GM21515 (cell line): ENCODE data around the gene F11.
"Not testable (repeated sequence)": the region's sequence is repeated elsewhere in the genome, so short reads cannot be mapped to it uniquely, and the experiment has no call there.

Experiments
- ATAC-seq: cut with Tn5 transposase; IDR thresholded peaks from one replicate; pipeline ENCODE4 v1.9.1; 2021; ENCODE audit not compliant: unreplicated experiment

The F11 gene

GRCh38 chr4:186249785-186250754 is 15.9 kb upstream of the F11 start:
- ATAC-seq: no peak

DNA sequence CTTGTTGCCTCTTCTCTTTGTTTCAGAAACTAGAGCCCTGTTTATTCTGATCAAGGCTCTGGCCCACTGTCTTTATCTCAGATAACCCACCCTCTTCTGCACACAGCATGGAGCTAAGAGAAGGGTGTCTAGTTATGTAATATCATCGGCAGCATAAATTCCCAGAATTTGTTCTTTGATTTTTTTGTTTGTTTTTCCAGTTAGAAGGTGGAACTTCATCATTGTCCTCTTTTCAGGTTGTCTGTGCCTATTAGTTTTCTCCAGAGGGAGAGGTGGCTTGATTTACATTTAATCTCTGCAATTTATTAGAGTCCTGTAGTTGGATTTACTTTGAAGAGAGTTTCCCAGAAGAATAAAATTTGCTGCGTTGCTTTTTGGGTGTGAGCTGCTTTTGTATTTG is 15.2 kb upstream of the F11 start:
- ATAC-seq: no peak

GRCh38 chr4:186255122-186255521 is 10.9 kb upstream of the F11 start:
- no peak for ATAC-seq

- ATAC-seq: no peak
These were observed 7.7 kb upstream of the F11 start for GRCh38 chr4:186258216-186258811.

GRCh38 chr4:186260117-186260503 is 5.9 kb upstream of the F11 start:
- ATAC-seq: no peak

GRCh38 chr4:186260504-186261448 is 5.2 kb upstream of the F11 start:
- ATAC-seq: no peak

DNA sequence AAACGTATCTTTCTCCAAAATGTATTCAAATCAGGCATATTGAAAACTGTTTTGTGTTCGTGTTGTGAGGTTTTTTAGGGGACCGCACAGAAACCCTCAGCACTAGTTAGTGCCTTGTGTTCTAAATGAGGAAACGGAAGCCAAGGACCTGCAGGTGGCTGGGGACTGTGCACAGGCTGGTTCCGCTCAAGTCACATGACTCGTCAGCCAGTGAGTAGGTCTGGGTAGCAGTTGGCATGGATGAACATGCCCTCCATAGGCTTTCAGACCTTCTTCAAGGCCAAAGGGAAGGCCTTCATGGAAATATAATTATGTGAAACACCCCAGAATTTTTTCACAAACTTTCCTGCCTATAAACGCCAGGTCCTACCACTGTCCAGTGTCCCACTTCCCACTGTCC is 1.3 kb upstream of the F11 start:
- ATAC-seq: no peak

- not testable (repeated sequence) for ATAC-seq
These were observed 739 bp upstream of the F11 start for GRCh38 chr4:186265250-186265649.

DNA sequence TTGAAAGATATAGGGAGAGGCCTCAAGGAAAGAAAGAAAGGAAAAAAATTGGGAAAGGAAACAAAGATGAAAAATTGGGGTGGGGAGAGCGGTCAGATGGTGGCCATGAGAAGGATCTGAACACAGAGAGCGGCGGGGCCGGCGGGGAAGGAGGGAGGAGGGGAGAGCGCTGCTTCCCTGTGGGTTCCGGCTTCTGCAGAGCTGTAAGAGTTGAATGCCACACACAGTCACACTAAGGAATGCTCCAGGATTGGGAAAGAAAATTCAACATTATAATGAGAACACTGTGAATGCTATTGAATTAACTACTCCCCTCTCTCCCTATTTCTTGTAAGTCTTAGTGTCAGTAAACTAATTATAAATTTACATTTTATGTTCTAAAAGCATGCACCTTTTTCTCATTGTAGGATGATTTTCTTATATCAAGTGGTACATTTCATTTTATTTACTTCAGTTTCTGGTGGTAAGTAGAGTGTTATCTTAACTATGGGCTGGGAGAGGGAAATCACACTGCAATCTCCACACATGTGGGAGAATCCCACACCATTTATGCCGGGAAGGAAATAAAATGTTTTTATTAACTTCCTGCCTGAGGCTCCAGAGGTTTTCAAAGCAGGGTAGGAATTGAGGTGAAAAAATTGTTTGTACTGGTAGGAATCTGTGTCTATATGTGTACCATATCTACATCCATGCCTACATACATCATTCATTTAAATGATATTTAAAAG is 904 bp downstream of the F11 start:
- no peak for ATAC-seq

GRCh38 chr4:186271081-186271678 is 5.2 kb downstream of the F11 start:
- no peak for ATAC-seq

GRCh38 chr4:186272699-186273391 is 6.9 kb downstream of the F11 start:
- ATAC-seq: no peak

DNA sequence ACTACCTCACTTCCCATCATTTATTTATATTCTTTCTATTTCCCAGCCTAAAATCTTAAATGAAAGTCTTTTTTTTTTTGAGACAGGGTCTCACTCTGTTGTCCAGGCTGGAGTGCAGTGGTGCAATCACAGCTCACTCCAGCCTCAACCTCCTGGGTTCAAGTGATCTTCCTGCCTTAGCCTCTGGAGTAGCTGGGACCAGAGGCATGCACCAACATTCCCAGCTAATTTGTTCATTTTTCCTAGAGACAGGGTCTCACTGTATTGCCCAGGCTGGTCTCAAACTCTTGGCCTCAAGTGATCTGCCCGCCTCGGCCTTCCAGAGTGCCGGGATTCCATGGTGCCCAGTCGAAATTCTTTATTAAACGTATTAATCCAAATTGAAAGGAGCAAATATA is 7.4 kb downstream of the F11 start:
- not testable (repeated sequence) for ATAC-seq

DNA sequence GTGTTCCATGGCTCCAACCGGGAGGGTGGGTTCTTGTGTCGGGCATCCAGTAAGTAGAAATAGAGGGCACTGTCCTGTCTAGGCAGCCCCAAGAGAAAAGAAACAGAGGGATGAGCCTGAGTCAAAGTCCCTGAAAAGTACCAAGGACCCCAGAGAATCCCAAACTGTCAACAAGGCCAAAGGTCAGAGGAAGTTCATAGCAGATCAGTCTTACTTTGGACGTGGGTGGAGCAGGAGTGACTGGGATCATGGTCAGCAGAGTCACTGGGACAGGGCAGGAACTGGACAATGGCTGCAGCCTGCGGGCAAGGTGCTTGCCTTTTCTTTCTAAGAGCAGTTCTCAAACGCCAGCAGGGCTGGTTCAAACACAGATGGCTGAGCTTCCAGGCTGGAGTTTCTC is 17.3 kb downstream of the F11 start:
- ATAC-seq: no peak

- no peak for ATAC-seq
These were observed 19.2 kb downstream of the F11 start for GRCh38 chr4:186285147-186285546.

GRCh38 chr4:186286581-186286980 is 20.6 kb downstream of the F11 start:
- no peak for ATAC-seq

- no peak for ATAC-seq
These were observed 25.4 kb downstream of the F11 start for GRCh38 chr4:186291256-186291890.

DNA sequence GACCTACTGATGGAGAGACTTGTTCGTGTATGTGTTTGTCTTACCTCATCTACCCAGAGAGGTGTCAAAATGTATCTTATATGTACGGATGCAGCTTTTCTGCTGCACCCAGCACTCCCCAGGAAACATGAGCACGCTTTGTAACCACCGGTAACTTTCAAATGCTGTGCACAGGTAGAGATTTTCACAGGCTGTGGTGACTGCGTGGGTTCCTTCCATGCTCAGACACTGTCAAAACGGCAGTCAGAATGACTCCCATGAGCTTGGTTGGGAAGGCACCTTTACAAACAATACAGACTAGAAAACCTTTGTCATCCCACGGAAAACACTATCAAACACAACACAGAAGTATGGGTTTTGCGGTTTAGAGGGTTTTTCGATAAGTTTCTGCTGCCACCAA is 28.2 kb downstream of the F11 start:
- no peak for ATAC-seq

DNA sequence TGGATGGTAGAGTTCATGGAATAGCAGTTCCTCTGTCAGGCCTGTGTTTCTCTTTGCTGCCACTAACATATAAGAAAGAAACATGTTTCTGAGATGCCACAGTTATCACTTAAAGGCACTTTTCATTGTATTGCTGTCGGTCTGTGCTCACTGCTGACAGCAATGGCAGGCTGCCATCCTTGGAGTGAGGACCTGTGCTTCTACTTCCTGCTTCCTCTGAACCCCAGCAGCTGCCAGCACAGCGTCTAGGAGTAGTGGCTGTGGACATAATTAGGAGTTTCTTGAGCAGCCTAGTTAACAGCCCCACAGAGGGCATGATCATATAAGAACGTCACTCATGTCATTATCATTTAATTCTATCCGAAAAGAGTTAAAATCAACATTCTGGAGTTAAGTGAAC is 30.5 kb downstream of the F11 start:
- no peak for ATAC-seq

GRCh38 chr4:186297013-186297645 is 31.1 kb downstream of the F11 start:
- no peak for ATAC-seq
